ENCODE results near the gene SYT10. TPM values are rescaled to one million over a fixed set of nuclear protein-coding genes. Genes with fewer than 3 reads are reported as not detected.
A peak's percentile ranks its signal among the peaks of the same experiment; 100 is the strongest.

SYT10 gene
- 1.5 and 1.6 TPM in 2 replicates for total RNA-seq (ENCODE audit: low replicate concordance)
- long read RNA-seq, partial matches to known transcripts, result 1 of 1 reads
- long read RNA-seq, other reads (novel, unspliced or antisense), result 0 of 1 reads

GRCh38 chr12:33439587-33440011 is at the start of gene SYT10:
Gene SYT10 (minus strand): TSS chr12:33439819. CDS start chr12:33439522, 297 bp downstream.
- H3K27ac Mint-ChIP-seq, result no peak within 1 kb of the TSS
- peaks cover 12% of the 10 kb centered on the region for H3K36me3 Mint-ChIP-seq
- no peaks in the 10 kb centered on the region for H3K4me1 Mint-ChIP-seq (ENCODE audit: unreplicated experiment)
- H3K9me3 Mint-ChIP-seq, result no peaks in the 10 kb centered on the region
- peak within 1 kb of the TSS; percentile 93 for H3K4me3 Mint-ChIP-seq
- TF ChIP-seq, protein P1, sequence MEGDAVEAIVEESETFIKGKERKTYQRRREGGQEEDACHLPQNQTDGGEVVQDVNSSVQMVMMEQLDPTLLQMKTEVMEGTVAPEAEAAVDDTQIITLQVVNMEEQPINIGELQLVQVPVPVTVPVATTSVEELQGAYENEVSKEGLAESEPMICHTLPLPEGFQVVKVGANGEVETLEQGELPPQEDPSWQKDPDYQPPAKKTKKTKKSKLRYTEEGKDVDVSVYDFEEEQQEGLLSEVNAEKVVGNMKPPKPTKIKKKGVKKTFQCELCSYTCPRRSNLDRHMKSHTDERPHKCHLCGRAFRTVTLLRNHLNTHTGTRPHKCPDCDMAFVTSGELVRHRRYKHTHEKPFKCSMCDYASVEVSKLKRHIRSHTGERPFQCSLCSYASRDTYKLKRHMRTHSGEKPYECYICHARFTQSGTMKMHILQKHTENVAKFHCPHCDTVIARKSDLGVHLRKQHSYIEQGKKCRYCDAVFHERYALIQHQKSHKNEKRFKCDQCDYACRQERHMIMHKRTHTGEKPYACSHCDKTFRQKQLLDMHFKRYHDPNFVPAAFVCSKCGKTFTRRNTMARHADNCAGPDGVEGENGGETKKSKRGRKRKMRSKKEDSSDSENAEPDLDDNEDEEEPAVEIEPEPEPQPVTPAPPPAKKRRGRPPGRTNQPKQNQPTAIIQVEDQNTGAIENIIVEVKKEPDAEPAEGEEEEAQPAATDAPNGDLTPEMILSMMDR (conservative IDR thresholded peaks at IDR 0.05), result no peak
- peaks cover 86% of the 10 kb centered on the region for H3K27me3 Mint-ChIP-seq
- DNase-seq (ENCODE audit: extremely low spot score, unreplicated experiment), result no peak

DNA sequence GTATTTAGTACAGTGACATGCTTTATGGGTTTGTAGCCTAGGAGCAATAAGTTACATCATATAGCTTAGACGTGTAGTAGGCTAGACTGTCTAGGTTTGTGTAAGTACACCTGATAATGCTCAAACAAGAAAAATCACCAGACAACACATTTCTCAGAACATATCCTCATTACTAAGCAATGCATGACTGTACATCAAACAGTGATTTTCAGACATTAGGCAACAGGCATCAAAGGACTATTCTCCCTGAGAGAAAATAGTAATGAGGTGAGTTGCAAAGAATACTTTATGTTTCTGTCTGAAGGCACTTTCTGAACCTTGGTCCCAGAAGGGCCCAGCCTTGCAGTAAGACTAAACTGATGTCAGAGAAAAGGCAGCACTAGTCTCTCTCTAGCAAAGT is 48.4 kb upstream of the SYT10 start:
- Mint-ChIP-seq H3K4me1 (ENCODE audit: unreplicated experiment) (no peaks in the 10 kb centered on the region), H3K36me3 (peaks cover 6% of the 10 kb centered on the region), H3K9me3 (no peaks in the 10 kb centered on the region), H3K27ac (peak overlapping the region; percentile 44), H3K4me3 (no peak overlapping the region), H3K27me3 (peaks cover 17% of the 10 kb centered on the region)
- TF ChIP-seq, protein P1 (conservative IDR thresholded peaks at IDR 0.05), result no peak
- DNase-seq (ENCODE audit: extremely low spot score, unreplicated experiment), result no peak

DNA sequence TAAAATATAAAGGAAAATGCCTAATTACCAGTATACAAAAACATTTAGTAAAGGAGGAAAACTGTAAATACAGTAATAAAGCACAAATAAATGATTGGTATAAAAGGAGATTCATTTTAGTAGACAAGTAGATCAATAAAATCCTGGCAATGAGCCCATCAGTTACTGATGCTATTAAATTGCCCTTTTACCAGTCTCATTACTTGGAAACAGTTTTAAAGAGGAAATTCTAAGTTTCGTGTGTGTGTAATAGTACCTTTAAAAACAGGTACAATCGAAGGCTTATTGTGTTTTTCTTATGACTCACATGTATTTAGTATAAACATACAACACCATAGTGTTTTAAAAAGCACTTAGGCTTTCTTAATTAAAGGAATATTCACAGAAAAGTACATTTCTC is 46.4 kb upstream of the SYT10 start:
- no peak for DNase-seq (ENCODE audit: extremely low spot score, unreplicated experiment)
- H3K27ac Mint-ChIP-seq, result no peak overlapping the region
- H3K36me3 Mint-ChIP-seq, result no peaks in the 10 kb centered on the region
- H3K4me1 Mint-ChIP-seq (ENCODE audit: unreplicated experiment), result no peaks in the 10 kb centered on the region
- peaks cover 28% of the 10 kb centered on the region for H3K27me3 Mint-ChIP-seq
- H3K9me3 Mint-ChIP-seq, result no peaks in the 10 kb centered on the region
- no peak overlapping the region for H3K4me3 Mint-ChIP-seq
- TF ChIP-seq, protein P1 (conservative IDR thresholded peaks at IDR 0.05), result no peak

DNA sequence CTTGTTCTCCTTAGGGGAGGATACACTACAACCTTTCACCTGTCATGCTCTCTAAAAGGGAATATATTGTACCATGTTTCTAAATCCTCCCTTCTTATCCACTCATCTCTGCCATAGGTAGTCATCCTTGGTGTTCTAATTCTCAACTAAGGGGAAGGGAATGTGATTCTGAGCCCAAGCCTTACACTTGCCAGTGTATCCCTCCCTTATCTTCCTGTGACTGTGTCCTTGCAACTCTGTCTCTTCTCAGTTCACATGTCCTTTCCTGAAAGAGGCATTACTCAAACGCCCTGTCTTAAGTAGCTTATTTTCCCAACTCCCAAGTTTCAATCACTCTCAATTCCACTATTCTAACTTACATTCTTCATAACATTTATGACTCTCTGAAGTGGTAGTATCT is 44.5 kb upstream of the SYT10 start:
- TF ChIP-seq, protein P1 (conservative IDR thresholded peaks at IDR 0.05), result no peak
- H3K27me3 Mint-ChIP-seq, result peaks cover 28% of the 10 kb centered on the region
- DNase-seq (ENCODE audit: extremely low spot score, unreplicated experiment), result no peak
- no peaks in the 10 kb centered on the region for H3K4me1 Mint-ChIP-seq (ENCODE audit: unreplicated experiment)
- H3K4me3 Mint-ChIP-seq, result no peak overlapping the region
- H3K9me3 Mint-ChIP-seq, result no peaks in the 10 kb centered on the region
- no peak overlapping the region for H3K27ac Mint-ChIP-seq
- H3K36me3 Mint-ChIP-seq, result no peaks in the 10 kb centered on the region

DNA sequence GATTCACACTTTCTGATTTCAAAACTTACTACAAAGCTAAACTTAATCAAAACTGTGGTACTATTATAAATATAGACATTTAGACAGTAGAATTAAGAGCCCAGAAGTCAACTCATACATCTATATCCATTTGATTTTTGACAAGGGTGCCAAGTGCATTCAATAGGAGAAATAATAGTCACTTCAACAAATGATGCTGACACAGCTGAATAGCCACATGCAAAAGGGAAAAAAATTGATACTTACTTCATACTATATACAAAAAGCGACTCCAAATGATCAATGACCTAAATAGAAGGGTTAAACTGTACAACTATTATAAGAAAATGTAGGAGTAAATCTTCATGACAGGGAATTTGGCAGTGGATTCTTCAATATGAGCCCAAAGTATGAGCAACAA is 40.7 kb upstream of the SYT10 start:
- peaks cover 4% of the 10 kb centered on the region for H3K36me3 Mint-ChIP-seq
- no peak for DNase-seq (ENCODE audit: extremely low spot score, unreplicated experiment)
- no peak overlapping the region for H3K4me3 Mint-ChIP-seq
- H3K27me3 Mint-ChIP-seq, result peaks cover 28% of the 10 kb centered on the region
- no peak overlapping the region for H3K27ac Mint-ChIP-seq
- no peaks in the 10 kb centered on the region for H3K9me3 Mint-ChIP-seq
- H3K4me1 Mint-ChIP-seq (ENCODE audit: unreplicated experiment), result no peaks in the 10 kb centered on the region
- TF ChIP-seq, protein P1 (conservative IDR thresholded peaks at IDR 0.05), result no peak

DNA sequence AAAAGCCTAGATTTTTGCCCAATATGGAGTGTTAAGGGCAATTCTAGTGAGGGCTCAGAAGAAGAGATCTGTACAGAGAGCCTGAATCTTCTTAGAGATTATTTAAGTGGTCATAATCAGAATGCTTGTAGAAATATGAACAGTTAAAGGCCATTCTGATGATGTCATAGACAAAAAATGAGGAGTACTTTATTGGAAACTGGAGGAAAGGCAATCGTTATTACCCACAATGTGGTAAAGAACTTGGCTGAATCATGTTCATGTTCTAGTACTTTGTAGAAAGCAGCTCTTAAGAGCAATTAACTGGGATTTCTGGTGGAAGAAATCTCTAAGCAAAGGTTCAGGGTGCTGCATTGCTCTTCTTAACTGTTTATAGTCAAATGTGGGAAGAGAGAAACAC is 36.4 kb upstream of the SYT10 start:
- Mint-ChIP-seq H3K27ac (no peak overlapping the region), H3K36me3 (peaks cover 4% of the 10 kb centered on the region), H3K4me3 (no peak overlapping the region), H3K9me3 (peaks cover 8% of the 10 kb centered on the region), H3K4me1 (ENCODE audit: unreplicated experiment) (no peaks in the 10 kb centered on the region), H3K27me3 (no peaks in the 10 kb centered on the region)
- TF ChIP-seq, protein P1 (conservative IDR thresholded peaks at IDR 0.05), result no peak
- DNase-seq (ENCODE audit: extremely low spot score, unreplicated experiment), result no peak

All from type B pancreatic cell (in vitro differentiated cells).